GM19240 (cell line): Measurements from ENCODE around the gene IFRD2.

ENCODE experiments used
- DNase-seq: peaks from one replicate; pipeline ENCODE4 v3.0.0; 2011; ENCODE audit warnings: low spot score; ENCODE audit not compliant: insufficient read length

The IFRD2 gene

DNA sequence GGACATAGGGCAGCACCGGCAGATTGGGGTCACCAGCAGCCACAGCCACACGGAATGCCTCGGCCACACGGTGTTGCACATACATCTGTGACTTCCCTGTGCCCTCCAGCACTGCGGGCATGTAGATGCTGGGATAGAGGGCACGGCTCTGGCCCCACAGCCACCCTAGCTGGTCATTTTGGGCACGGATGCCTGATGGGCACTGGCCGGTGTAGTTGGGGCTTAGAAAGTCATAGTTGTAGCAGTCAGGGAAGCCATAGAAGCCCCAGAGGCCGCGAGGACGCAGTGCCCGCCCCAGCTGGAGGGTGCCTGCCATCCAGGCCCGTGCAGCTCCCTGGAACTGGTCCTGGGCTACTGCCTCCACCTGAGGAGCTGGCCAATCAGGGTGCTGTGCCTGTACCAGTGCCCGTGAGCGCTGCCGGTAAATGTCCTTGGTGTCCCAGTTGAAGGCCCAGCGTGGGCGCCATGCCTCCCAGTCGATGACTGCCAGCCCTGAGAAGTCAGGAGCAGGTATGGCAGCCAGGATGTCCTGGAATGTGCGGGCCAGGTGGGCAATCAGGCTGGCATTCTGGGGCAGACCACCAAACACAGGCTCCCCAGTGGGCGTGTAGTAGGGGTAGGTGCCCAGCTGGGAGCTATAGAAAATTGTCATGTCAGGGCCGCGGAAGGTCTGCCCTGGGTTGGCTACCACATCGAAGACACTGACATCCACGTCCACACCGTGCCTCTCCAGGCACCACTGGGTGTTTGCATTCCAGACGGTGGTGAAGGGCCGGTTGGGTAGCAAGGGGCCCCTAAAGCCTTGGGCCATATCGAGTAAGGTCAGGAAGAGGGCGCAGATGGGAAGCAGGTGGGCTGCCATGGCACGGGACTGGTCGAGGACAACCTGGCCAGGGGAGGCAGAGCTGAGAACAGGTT lies 10.1 kb upstream of the IFRD2 start:
- DNase-seq, result no peak

DNA sequence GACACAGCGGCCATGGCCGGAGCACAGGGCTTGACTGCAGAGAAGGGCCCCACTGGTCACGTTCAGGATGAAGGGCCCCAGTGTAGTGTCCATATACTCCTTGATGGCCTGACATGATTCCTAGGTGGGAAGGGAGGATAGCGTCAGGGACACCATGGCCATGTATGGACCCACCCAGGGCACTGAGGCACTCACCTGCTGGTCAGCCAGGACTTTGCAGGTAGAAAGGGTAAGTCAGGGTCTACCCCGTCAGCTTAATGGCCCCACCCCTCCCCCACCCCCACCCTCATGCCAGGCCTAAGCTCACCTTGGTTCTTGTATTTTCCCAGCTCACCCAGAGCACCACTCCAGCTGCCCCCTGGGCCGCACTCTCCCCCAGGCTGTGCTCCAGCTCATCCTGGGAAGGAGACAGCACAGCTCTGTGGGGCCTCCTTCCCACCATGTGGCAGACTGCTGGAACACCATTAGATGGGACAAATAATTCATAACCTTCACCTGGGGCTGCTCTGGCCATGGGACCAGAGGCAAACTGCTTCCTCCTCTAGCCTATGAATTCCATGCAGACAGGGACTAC lies 8.5 kb upstream of the IFRD2 start:
- DNase-seq, result no peak

DNA sequence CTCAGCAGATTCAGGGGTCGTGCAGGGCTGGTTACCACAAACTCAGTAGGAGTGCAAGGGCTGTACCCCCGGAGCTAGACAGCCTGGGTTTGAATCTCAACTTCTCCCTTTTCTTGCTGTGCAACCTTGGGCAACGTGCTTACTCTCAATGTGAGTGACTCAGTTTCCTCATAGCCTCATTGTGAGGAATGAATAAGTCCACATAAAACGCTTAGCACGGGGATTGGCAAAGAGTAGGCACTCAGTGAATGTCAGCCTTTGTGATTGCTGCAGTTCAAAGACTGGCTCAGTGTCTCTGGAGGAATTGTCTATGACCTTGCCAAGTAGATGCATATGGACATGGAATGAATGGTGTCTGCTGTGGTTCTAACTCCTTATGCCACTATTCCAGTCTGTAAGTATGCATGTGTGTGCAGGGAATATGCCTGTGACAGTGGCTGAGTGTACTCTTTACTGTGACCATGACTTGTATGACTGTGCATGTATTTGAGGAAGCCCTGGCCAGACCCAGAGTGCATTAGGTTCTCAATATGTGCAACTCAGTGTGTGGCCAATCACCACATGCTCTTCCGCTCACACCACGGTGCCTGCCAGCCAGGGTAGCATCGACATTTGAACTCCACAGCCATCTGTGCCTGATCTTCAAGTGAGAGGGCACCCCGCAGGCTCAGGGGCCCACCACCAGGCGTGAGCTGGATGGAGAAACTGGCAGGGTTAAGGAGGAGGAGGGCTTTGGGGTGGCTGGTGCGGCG lies 7.9 kb upstream of the IFRD2 start:
- DNase-seq, result no peak

DNA sequence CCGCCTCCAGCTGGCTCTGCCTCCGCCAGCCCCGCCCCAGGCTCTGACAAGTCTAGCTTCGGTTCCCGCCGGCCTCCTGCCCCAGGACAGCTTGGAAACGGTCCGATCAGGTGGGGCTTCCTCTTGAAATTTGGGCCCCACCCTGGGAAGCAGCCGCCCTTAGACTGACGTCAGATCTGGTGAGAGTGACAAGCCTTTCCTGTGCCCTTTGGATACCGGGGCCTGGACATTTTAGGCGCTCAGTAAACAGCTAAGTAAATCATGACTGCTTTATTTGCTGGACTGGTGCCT lies 7.4 kb upstream of the IFRD2 start:
- no peak for DNase-seq

DNA sequence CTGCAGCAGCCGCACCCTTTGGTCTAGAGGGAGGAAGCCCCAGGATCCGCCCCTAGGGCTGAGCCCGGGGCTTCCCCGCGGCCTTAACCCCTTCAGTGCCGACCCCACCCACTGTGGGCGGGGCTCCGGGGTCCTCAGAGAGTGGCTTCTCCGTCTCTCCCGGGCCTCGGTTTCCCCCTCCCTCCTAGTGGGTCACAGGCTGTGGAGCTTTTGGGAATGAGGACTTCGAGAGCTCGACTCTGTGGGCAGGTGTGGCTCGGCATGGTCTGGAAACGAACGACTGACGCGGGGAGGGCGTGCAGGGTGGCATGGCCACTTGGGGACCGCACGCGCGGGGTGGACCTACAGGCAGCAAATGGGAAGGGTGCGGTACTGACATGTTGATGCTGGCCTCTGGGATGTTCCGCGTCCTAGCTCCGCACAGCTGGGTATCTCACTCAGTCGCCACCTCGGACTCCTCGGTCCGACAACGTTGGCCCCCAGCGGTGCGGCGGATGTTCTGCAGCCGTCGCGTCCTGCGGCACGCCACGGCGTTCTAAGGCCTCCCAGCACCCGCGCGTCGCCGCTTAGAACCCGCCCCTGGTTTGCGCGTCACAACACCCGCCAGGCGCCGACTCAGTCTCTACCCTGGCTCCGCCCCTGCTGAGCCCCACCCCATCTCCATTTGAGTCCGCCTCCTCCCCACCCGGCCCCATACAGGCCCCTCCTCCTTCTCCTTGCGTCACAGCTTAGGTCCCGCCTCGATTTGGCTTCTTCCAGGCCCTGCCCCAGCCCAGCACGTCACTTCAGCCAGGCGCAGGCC lies 6.8 kb upstream of the IFRD2 start, which contains the start of the genes HYAL3 and NAA80:
Gene HYAL3 (minus strand): TSS at position 570 of the 802 bp plus-strand sequence. CDS start 3,803 bp downstream, outside the sequence.
Gene NAA80 (minus strand): TSS at position 570 of the 802 bp plus-strand sequence. CDS start 1,942 bp downstream, outside the sequence.
- peak; percentile 89 for DNase-seq

DNA sequence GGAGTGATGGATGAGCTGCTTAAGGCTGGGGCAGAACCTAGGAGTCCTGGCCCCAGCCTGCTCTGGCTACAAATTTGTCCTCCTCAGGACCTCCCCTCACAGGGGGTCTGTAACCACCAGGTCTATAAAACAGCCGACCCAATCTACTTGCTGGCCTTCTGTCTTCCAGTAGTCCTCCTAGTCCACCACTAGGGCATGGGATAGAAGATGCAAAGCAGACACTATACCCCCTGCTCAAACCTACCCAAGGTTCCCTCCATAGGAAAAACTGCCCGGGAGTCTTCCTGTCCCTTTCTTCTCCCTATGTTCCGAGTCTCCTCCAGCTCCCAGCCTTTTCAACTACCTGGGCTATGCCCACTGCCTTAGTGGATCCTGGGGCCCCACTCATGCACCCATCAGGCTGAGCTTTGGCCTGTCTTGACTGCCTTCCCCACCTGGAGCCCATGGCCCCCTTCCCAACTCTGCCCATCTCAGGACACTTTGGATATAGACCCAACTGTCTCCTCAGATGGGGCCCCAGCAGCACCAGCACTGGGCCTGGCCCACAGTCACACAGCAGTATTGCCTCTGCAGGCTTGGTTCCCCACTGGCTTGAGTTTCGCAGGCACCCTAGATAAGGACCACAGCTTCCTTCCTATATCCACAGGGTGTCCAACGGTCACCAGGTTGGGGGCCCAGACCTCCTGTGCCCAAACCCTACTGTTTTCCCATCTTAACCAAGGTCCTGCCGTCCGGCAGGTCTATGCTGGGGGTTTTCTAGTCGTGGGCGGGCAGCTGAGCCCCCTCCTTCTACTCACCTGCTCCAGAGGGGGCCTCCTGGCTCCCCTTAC lies 5.9 kb upstream of the IFRD2 start:
- DNase-seq, result no peak

DNA sequence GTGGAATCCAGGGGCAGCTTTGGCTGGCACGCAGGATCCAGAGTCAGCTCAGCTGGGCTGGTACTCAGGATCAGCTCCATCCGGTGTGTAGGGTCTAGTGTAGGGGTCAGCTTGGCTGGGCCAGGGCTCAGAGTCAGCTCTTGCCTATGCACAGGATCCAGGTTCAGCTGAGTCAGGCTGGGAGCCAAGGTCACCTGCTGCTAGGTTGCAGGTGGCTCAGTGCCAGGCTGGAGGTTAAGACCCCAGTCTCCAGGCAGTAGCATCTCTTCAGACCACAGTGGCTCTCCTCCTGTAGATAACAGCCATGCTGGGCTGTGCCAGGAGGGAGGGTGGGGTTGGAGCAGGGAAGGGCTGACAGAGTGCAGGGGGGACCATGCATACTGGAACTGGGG lies 5.2 kb upstream of the IFRD2 start:
- no peak for DNase-seq

DNA sequence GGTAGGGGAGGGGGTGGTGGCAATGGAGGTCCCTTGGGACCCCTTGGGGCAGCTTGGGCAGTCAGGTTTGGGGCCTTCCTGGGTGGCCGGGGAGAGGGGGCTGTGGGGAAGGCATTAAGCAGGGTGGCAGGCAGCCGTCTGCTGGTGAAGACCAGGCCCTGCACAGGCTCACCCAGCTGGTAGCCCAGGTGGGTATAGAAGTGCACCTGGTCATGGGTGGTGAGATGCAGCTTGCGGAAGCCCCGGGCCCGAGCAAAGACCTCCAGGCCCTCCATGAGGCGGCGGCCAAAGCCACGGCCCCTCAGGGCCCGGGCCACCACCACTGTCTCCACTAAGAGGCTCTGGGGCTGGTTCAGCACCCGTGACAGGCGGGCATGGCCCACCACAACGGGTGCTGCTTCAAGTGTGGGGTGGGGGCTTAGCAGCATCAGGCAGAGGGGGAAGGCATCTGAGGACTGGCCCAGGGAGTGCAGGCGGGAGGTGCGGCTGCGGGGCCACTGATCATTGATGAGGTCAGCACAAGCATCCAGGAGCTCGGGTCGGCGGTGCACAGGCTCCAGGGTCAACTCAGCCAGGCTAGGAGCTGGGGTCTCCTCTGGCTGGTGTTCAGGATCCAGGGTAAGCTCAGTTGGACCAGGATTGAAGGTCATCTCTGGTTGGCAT lies 4.6 kb upstream of the IFRD2 start:
- no peak for DNase-seq

DNA sequence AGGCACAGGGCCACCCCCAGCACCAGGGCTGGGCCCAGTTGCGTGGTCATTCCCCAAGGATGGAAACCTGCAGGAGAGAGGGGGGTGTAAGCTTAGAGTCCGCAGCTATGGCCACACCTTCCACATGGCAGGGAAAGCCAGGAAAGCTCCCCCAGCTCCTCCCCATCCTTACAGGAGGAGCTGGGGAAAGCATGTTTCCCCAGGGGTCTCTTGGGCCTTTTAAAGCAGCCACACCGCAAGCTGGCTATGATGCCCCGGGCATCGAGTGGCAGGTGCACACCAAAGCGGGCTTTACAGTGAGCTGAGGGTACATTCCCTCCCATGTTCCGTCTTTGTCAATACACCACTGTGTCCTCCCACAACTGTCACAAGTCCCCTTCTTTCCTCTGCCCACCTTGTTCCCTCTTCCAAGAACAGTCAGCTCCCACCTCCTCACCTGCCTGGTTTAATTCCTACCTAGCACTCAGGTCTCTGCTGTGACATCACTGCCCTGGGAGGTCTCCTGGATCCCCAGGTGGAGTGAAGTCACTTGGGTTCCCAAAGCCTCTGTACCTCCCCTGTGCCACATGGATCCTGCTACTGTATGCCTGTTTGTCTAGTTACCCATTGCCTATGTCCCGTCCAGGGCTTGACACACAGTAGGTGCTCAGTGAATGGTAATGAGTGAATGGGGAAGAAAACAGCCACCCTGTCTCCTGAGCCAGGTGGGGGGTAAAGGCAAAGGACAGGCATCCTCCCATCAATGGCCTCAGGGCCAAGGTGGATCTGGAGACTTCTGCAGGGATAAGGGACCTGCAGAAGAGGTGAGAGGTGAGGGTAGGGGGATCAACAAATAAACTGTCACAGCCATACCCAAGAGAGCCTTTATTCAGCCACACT lies 3.6 kb upstream of the IFRD2 start:
- DNase-seq, result no peak

DNA sequence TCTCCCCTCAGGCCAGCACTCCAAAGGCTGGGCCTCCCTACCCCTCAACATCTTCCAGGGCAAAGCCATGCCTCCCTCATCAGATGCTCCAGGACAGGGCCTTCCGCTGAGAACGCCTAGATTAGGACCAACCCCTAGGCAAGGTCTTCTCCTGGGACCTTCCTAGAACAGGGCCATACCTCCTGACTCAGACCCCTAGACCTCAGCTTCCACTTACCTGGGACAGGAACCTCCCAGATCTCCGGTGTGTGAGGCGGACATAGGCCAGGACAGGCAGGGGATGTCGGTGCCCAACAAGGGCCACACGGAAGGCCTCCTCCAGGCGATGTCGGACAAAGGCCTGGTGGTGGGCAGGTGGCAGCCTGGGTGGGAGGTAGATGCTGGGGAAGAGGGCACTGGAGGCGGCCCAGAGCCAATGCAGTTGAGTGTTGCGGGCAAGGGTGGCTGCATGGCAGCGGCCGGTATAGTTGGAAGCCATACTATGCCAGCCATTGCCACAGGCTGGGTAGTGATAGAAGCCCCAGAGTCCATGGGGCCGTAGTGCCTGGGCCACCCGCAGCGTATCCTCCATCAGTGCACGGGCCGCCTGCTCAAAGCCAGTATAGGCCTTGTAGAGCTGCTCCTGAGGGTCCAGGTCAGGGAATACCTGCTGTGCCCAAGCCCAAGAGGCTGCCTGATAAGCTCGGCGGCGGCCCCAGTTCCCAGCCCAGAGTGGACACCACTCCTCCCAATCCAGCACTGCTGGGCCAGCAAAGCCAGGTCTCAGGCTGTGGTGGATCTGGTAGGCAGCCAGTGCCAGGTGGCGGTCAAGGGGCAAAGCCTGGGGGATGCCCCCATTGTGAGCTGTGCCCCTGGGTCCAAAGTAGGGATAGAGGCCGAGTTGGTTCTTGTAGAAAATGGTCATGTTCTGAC lies 2.5 kb upstream of the IFRD2 start:
- DNase-seq, result no peak

DNA sequence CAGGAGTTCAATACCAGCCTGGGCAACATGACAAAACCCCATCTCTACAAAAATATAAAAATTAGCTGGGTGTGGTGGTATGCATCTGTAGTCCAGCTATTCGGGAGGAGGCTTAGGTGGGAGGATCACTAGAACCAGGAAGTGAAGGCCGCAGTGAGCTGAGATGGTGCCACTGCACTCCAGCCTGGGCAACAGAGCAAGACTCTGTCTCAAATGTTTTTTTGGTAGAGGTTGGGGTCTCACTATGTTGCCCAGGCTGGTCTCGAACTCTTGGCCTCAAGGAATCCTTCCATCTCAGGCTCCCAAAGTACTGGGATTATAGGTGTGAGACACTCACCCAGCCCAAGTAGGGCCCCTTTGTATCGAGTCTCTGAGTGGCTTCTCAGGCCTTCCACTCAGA lies 1.9 kb upstream of the IFRD2 start:
- no peak for DNase-seq

DNA sequence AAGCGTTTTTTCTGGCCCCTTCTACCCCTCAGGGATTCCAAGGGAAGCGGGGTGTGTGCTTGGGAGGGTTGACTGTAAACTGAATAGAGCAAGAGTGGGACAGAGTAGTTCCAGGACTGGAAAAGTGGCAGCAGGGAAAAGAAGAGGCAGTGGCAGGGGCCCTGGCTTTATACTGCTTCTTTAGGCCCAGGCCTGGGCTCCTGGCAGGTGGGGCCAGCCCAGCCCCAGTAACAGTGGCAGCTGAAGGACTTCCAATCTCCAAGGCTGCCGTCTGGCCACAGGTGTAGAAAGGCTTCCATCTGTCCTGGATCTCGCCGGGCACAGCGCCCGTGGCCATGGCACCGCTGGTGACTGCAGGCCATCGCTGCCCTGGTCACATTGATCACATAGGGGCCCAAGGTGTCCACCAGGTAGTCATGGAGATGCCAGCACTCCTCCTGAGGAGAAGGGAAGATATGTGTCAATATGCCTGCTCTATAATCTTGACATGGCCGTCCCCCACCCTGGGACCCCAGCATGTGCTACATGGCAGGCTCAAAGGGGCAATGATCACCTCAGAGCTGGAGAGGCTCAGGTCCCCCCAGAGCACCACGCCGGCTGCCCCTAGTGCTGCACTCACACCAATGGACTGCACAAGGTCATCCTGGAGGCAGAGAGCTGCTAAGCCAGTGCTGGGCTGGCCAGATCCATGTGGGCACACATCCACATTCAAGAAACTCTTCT lies 1.0 kb upstream of the IFRD2 start:
- no peak for DNase-seq

DNA sequence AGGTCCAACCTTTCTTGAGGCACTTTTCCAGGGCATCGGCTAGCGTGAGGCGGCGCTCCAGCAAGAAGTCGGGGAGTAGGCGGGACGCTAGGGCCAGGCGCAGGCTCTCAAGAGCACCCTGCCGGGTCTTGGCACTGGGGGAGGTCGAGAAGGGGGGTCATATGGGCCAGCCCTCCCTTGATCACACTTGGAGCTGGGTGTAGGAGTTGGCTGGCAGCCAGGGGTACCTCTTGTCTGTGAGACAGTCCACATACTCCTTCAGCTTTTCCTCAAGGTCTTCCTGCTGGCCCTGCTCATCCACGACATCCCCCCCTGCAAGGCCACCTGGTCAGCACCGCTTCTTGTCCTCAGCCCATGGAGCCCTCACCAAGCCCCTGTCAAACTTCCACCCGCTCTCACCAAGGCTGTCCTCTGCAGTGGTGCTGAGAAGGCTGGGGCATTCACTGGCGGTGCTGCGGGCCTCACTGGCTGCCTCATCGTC lies 2.0 kb downstream of the IFRD2 start:
- DNase-seq, result no peak

DNA sequence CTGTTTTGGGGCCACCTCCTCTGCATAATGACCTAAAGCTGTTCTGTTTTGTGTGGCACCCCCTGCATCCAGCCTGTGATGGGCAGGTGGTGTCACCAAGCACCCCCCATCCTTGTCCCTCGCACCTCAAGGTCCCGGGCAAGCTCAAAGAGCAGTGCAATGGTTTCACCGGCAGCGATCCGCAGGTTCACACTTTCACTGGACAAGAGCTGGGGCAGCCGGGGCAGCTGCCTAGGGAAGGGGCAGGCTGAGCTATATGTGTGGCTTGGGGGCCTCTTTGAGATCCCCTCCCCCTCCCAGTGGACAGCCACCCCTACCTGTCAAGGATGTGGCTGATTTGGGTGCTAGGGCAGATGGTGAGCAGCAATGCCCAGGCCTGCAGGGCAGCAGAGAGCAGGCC lies 3.1 kb downstream of the IFRD2 start:
- DNase-seq, result no peak

DNA sequence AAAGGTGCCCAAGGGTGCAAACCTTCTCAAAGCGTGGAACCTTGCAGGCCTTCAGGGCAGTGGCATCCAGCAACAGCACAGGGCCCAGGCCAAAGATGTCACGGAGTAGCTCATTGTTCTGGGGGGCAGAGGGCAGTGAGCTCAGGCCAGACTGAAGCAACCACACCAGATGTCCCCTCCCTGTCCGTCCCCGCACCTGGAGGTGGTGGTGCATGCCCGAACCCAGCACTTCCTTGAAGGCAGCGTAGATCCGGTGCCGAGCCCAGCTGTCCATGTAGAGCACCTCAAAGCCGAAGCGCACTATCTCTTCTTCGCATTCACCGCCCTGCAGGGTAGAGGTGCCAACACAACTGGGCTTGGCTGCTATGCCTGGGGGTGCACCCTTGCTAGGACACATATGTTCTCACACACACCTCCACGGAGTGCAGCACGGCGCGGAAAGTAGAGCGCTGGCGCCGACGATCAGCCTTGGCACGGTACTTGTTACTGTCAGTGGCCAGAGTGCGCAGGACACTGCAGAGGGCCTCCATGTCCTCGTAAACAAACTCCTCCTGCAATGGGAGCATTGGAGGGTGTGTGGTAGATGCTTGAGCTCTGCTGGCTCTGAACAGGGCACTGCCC lies 3.7 kb downstream of the IFRD2 start:
- DNase-seq, result no peak

DNA sequence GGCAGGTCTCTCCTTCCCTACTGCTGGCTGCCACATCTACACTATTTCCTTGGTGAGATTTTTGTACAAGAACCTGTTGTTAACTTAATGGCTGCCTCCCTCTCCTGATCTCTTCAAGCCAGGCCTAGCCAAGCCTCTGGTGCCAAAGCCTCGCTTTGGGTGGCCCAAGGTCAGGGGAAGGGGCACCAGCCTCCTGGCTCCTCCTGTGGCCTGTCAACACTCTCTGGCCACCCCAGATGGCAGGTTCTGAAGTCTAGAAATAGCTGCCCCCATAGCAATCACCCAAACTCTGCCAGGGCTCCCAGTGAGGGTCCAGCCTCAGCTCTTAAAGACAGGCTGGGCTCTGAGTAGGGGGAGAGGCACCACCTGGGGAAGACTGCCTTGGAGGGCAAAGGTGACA lies 5.0 kb downstream of the IFRD2 start:
- no peak for DNase-seq
